Measurements from ENCODE around the gene ZEB2.

The ZEB2 gene

DNA sequence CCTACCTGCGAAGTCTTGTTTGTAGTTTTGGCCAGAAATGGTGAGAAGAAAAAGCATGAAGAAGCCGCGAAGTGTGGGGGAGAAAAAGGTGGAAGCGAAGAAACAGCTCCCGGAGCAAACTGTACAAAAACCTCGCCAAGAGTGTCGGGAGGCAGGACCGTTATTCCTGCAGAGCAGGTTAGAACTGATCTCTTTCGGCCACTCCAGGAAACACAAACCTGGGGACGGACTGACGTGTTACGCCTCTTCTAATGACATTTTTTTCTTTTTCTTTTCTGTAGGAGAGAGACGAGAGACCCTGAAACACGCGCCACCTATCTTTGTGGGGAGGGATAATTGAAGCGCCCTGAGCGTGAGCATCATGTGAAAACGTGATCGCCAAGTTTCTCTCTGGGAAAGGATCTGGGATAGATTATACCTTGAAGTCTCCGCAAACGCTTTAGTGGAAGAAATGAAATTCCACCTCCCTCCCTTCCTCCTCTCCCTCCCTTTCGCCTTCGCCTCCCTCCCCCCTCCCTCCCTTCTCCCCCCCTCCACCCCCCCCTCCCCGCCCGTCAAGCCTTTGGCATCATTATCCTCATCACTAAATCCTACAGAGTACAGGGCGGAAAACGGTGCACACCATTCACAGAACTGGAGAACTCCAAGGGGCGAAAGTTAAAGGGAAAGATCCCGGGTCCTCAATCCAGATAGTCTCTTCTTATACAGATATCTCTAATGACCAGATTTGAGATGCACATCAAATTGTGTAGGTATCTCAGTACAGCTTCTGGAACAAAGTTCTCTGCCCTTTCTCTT is at the start of gene ZEB2:
TSS of gene ZEB2 (minus strand) at position 186 of the 798 bp plus-strand sequence. CDS start 2,769 bp downstream, outside the sequence.
- DNase-seq, result peak; percentile 71

GRCh38 chr2:144567745-144568144 is 47.8 kb upstream of the ZEB2 start:
- no peak for DNase-seq

GRCh38 chr2:144566448-144566847 is 46.5 kb upstream of the ZEB2 start:
- no peak for DNase-seq

DNA sequence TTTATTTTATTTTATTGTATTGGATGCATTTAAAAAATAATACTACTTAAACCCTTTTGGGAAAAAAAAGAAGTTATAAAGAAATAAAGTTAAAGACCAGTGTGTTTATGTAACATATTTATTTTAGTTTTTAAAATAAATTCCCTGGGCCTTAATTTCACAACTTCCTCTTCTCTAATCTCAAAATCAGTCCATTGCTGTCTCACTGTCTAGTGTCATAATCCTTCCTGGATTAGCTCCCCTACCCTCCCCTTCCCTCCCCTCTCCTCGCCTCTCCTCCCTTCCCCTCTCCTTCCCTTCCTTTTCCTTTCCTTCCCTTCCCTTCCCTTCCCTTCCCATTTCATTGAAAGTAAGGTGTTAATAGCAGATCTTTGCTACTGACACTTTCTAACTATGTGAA is 40.3 kb upstream of the ZEB2 start:
- DNase-seq, result no peak

DNA sequence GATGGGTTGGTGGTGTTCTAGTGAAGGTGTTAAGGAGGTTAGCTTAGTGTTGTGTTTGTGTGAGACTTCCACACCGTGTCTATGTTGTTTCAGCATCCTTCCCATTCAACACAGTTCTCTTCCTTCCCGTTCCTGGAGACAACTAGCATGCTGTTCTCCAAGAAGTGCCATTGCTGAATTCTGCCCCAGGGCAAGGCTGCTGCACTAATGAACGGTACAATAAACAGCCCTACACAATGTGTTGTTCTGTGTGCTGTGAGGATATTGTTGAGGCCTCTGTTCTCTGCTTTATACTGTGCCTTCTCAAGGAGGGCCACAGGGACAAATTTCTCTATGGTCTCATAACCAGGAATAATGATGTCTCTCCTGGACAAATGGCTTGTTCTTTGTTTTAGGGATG is 39.8 kb upstream of the ZEB2 start:
- no peak for DNase-seq

GRCh38 chr2:144559242-144559641 is 39.3 kb upstream of the ZEB2 start:
- DNase-seq, result no peak

- DNase-seq, result no peak
These were observed 34.7 kb upstream of the ZEB2 start for GRCh38 chr2:144554492-144555210.

DNA sequence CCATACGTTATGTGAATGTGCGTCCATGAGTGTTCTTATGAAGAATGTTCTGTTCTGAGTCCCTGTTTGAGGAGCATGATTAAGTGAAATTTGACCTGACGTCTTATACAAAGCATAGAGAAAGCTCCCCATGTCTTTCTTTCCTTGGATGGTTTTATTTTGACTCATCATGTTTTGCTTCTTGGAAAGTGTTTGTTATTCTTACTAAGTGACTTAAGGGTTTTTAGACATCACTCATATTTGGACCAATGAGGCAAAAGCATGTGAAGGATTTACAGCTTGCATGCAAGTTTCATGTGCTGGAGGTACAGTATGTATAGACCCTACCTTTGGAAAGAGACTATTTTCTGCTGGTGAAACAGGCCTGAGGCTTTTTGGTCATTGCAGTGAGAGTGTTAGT is 33.5 kb upstream of the ZEB2 start:
- DNase-seq, result no peak

DNA sequence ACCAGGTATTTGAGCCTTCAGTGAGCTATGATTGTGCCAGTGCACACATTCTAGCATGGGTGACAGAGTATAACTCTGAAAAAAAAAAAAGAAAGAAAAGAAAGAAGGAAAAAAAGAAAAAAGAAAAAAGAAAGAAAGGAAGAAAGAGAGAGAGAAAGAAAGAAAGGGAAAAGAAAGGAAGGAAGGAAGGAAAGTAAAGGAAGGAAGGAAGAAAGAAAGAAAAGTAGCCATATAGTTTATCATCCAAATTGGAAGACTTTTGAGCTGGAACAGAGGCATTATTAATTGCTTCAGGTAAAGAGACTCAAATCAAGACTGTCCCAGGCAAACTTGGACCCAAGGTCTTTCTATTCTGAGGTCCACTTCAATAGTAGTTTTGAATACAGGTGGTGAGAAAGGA is 32.9 kb upstream of the ZEB2 start:
- no peak for DNase-seq

GRCh38 chr2:144550911-144551310 is 31.0 kb upstream of the ZEB2 start:
- no peak for DNase-seq

GRCh38 chr2:144550084-144550483 is 30.2 kb upstream of the ZEB2 start:
- no peak for DNase-seq

- peak; percentile 3 for DNase-seq
These were observed 28.7 kb upstream of the ZEB2 start for GRCh38 chr2:144548532-144549191.

- DNase-seq, result no peak
These were observed 28.2 kb upstream of the ZEB2 start for GRCh38 chr2:144548088-144548487.

- no peak for DNase-seq
These were observed 27.6 kb upstream of the ZEB2 start for GRCh38 chr2:144547494-144547893.

- DNase-seq, result no peak
These were observed 27.0 kb upstream of the ZEB2 start for GRCh38 chr2:144546933-144547332.

- DNase-seq, result no peak
These were observed 25.9 kb upstream of the ZEB2 start for GRCh38 chr2:144545787-144546186.

DNA sequence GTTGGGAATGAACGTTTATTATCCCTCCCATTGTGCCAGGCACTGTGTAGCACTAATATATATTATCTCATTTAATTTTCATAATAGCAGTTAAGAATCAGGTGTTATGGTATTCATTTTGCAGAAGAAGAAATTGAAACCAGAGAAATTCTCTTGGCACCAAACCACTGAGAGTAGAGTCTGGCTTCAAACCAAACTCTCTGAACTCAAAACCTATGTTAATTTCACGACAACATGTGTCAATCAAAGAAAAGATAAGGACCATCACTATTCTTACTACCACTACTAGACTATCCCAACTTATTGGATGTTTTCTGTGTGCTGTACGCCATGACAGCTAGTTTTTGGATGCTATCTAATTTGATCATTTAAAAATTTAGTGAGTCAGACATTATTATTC is 24.1 kb upstream of the ZEB2 start:
- no peak for DNase-seq

GRCh38 chr2:144541396-144541795 is 21.5 kb upstream of the ZEB2 start:
- no peak for DNase-seq

DNA sequence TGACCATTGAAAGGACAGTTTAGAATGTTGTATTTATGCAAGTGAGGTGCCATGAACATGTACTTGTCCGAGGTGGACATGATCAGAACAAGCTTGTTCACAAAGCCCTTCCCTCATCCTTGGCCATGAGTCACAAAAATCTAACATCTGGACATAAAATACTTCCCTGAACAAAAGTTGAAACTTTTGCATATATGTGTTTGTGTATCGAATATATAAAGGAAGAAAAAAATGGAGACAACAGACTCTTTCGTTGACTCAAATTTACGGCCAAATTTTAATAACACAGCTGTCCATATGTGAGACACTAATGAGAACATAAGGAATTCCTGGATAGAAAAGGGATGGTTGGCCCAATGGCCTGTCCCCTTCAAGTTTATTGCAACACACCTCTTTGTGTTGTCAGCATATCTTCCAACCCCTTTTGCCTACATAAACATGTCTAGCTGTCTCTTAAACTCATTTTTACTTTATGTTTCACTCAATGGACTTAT is 19.4 kb upstream of the ZEB2 start:
- no peak for DNase-seq

- no peak for DNase-seq
These were observed 15.4 kb upstream of the ZEB2 start for GRCh38 chr2:144535300-144535699.

DNA sequence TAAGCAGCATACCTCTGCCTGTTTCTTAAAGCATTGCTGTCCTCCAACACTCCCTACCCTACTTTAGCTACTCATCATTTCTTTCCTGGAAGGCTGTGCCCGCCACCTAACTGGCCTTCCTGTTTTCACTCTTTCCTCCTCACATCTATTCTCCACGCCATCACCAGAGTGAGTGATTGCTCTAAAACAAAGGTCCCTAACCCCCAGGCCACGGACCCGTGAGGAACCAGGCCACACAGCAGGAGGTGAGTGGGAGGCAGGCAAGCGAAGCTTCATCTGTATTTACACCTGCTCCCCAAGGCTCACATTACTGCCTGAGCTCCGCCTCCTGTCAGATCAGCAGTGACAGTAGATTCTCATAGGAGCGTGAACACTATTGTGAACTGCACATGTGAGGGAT is 13.3 kb upstream of the ZEB2 start:
- no peak for DNase-seq

DNA sequence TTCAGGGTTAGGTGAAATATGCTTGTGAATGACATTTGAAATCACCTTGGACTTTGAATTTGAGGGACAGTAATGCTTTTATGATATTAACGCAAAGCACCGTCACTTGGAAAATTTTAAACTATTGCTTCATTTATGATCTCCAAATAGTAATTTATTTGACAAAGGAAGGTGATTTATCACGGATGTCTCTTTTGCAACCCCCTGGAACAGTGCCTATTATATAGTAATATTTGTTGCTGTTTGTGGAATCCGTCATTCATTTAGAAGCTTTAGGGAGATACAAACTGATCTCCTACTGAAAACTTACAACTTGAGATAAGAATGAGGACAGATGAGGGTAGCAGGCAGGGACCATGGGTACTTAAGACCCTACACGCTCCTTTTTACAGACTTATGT is 10.7 kb upstream of the ZEB2 start:
- DNase-seq, result no peak

- DNase-seq, result no peak
These were observed 9.9 kb upstream of the ZEB2 start for GRCh38 chr2:144529841-144530240.

- DNase-seq, result no peak
These were observed 8.2 kb upstream of the ZEB2 start for GRCh38 chr2:144528108-144528507.

Data from CD4-positive, alpha-beta T cell treated with Interferon gamma for 1 hour (primary cell).